ENCODE results near the gene CHRNA4.

CHRNA4 gene

DNA sequence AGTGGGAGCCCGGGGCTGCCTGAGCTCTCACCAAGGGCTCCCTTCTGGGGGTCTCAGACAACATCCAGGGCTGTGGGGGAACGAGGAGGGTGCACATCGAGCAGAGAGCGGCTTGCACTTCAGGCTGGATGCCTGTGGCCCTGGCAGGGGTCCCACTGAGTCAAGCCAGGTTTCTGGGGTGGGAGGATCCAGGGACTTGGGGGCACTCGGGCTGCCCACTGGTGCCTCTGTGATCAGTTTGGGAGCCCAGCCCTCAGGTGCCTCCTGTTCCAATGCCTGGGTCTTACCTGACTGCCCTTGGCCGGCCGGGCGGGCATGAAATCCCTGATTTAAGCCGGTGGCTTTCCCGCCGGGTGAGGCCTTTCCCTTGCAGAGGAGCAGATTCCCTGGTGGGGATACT, 67.7 kb downstream of the CHRNA4 start:
- no peaks in the 10 kb centered on the region for H3K9me3 ChIP-seq (ENCODE audit: control insufficient read depth, low read length)
- no peaks in the 10 kb centered on the region for H3K79me2 ChIP-seq
- no peaks in the 10 kb centered on the region for H3K36me3 ChIP-seq (ENCODE audit: control insufficient read depth, insufficient read depth, low read length)
- H3K9ac ChIP-seq, result no peak overlapping the region
- H2AFZ ChIP-seq, result no peak overlapping the region
- no peaks in the 10 kb centered on the region for H3K4me1 ChIP-seq
- TF ChIP-seq, protein P1, sequence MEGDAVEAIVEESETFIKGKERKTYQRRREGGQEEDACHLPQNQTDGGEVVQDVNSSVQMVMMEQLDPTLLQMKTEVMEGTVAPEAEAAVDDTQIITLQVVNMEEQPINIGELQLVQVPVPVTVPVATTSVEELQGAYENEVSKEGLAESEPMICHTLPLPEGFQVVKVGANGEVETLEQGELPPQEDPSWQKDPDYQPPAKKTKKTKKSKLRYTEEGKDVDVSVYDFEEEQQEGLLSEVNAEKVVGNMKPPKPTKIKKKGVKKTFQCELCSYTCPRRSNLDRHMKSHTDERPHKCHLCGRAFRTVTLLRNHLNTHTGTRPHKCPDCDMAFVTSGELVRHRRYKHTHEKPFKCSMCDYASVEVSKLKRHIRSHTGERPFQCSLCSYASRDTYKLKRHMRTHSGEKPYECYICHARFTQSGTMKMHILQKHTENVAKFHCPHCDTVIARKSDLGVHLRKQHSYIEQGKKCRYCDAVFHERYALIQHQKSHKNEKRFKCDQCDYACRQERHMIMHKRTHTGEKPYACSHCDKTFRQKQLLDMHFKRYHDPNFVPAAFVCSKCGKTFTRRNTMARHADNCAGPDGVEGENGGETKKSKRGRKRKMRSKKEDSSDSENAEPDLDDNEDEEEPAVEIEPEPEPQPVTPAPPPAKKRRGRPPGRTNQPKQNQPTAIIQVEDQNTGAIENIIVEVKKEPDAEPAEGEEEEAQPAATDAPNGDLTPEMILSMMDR (IDR thresholded peaks at IDR 0.05), result no peak
- H3K4me2 ChIP-seq (ENCODE audit: low read length), result no peak overlapping the region
- H3K27ac ChIP-seq, result no peak overlapping the region
- no peaks in the 10 kb centered on the region for H3K27me3 ChIP-seq (ENCODE audit: control insufficient read depth, insufficient read depth, low read length)
- no peak overlapping the region for H3K4me3 ChIP-seq (ENCODE audit: low read depth, low read length)

All from parathyroid adenoma (tissue), 2 donors.